ENCODE measurements around the gene TEAD1. TPM values are rescaled to one million over a fixed set of nuclear protein-coding genes. Genes with fewer than 3 reads are reported as not detected.

TEAD1 gene
- total and polyA plus RNA-seq, 7 donors = 3.2 to 200 (median 155) TPM

DNA sequence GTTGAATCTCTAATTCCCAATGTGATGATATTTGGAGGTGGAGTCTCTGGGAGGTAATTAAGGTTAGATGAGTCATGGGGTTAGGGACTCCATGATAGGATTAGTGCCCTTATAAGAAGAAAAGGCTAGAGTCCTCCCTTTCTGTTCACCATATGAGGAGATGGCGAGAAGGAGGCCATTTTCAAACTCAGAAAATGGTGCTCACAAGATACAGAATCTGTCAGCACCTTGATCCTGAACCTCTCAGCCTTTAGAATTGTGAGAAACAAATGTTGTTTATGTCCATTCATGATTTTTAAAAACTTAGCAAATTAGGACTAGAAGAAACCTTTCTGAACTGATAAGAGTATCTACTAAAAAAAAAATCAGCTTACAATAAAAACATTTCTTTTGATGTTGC, 277.2 kb downstream of the TEAD1 start:
- no peak overlapping the region for H3K4me3 ChIP-seq
- H3K36me3 ChIP-seq = no peaks in the 10 kb centered on the region
- WGBS, 2 donors = 85 to 95% methylated on average over 1 of the region's 1 CpG
- DNase-seq = no peak
- no peaks in the 10 kb centered on the region for H3K4me1 ChIP-seq
- no peak overlapping the region for H3K27ac ChIP-seq
- intact Hi-C loops (cut with DNase I) = no loop called here
- no peaks in the 10 kb centered on the region for H3K27me3 ChIP-seq
- TF ChIP-seq POLR2A (IDR thresholded peaks at IDR 0.05) (no peak), EP300 (IDR thresholded peaks at IDR 0.05) (no peak), POLR2AphosphoS5 (IDR thresholded peaks at IDR 0.05) (no peak)
- TF ChIP-seq, protein P1, sequence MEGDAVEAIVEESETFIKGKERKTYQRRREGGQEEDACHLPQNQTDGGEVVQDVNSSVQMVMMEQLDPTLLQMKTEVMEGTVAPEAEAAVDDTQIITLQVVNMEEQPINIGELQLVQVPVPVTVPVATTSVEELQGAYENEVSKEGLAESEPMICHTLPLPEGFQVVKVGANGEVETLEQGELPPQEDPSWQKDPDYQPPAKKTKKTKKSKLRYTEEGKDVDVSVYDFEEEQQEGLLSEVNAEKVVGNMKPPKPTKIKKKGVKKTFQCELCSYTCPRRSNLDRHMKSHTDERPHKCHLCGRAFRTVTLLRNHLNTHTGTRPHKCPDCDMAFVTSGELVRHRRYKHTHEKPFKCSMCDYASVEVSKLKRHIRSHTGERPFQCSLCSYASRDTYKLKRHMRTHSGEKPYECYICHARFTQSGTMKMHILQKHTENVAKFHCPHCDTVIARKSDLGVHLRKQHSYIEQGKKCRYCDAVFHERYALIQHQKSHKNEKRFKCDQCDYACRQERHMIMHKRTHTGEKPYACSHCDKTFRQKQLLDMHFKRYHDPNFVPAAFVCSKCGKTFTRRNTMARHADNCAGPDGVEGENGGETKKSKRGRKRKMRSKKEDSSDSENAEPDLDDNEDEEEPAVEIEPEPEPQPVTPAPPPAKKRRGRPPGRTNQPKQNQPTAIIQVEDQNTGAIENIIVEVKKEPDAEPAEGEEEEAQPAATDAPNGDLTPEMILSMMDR (IDR thresholded peaks at IDR 0.05) = no peak
- H3K9me3 ChIP-seq = peaks cover 0 to 4% (median 0%) of the 10 kb centered on the region in 4 donors

DNA sequence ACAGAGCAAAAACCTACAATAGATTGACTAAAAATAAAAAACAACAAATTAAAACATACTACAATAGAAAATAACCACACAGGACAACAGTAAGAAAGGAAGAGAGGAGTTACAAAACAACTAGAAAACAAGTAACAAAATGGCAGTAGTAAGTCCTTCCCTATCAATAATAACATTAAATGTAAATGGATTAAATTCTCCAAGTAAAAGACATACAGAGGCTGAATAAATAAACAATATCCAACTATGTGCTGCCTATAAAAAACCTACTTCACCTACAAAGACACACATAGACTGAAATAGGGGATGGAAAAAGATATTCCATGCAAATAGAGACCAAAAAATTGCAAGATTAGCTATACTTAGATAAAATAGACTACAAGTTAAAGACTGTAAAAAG, 277.9 kb downstream of the TEAD1 start:
- Histone ChIP-seq H3K27ac (no peak overlapping the region), H3K9me3 (peaks cover 0 to 4% (median 0%) of the 10 kb centered on the region in 4 donors), H3K4me1 (no peaks in the 10 kb centered on the region), H3K36me3 (no peaks in the 10 kb centered on the region), H3K4me3 (no peak overlapping the region), H3K27me3 (no peaks in the 10 kb centered on the region)
- intact Hi-C loops (cut with DNase I) = no loop called here
- TF ChIP-seq, protein P1 (IDR thresholded peaks at IDR 0.05) = no peak
- TF ChIP-seq POLR2A (IDR thresholded peaks at IDR 0.05) = no peak
- no peak for TF ChIP-seq POLR2AphosphoS5 (IDR thresholded peaks at IDR 0.05)
- TF ChIP-seq EP300 (IDR thresholded peaks at IDR 0.05) = no peak
- no peak for DNase-seq

DNA sequence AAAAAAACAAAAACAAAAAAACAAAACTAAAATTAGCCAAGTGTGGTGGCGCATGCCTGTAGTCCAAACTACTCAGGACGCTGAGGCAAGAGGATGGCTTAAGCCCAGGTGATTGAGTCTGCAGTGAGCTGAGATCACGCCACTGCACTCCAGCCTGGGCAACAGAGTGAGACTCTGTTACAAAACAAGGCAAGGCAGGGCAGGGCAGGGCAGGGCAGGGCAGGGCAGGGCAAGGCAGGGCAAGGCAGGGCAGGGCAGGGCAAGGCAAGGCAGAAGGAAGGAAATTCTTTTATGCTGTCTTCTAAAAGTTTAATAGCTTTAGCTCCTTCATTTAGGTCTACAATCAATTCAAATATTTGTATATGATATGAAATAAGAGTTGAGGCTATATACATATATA, 284.8 kb downstream of the TEAD1 start:
- H3K36me3 ChIP-seq = no peaks in the 10 kb centered on the region
- no peaks in the 10 kb centered on the region for H3K9me3 ChIP-seq
- H3K4me3 ChIP-seq = no peak overlapping the region
- no peak for DNase-seq
- H3K27ac ChIP-seq = no peak overlapping the region
- WGBS, 2 donors = 60 to 81% methylated on average over 3 of the region's 3 CpGs
- TF ChIP-seq, protein P1 (IDR thresholded peaks at IDR 0.05) = no peak
- no peak for TF ChIP-seq POLR2A (IDR thresholded peaks at IDR 0.05)
- no peak for TF ChIP-seq POLR2AphosphoS5 (IDR thresholded peaks at IDR 0.05)
- no peak for TF ChIP-seq EP300 (IDR thresholded peaks at IDR 0.05)
- H3K27me3 ChIP-seq = no peaks in the 10 kb centered on the region
- no peaks in the 10 kb centered on the region for H3K4me1 ChIP-seq
- intact Hi-C loops (cut with DNase I) = no loop called here

DNA sequence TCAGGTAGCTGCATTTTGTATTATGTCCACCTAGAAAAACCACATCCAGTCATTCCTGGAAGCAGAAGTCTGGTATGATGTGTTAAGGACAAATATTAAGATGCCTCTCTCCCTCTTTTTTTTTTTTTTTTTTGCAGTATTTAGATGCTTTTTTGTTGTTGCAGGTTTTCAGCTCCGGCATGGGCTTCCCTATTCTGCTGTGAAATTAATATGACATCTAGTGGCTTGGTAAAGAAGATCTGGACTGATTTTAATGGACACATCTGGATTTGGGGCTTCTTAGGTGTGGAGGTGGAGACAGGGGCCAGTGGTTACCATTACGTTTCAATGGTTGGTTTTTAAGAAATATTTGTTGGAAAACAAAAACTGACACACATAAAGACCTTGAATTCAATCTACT, 287.4 kb downstream of the TEAD1 start:
- DNase-seq = no peak
- no peak overlapping the region for H3K27ac ChIP-seq
- no peaks in the 10 kb centered on the region for H3K27me3 ChIP-seq
- WGBS, 2 donors = 80 to 86% methylated on average over 2 of the region's 2 CpGs
- no peaks in the 10 kb centered on the region for H3K4me1 ChIP-seq
- no peaks in the 10 kb centered on the region for H3K36me3 ChIP-seq
- no peak overlapping the region for H3K4me3 ChIP-seq
- intact Hi-C loops (cut with DNase I) = loop anchor here (5.0 kb wide), 2 partner anchors 226 to 506 kb away; no protein-coding TSS in a partner anchor
- TF ChIP-seq EP300 (IDR thresholded peaks at IDR 0.05) (no peak), POLR2A (IDR thresholded peaks at IDR 0.05) (no peak), POLR2AphosphoS5 (IDR thresholded peaks at IDR 0.05) (no peak)
- TF ChIP-seq, protein P1 (IDR thresholded peaks at IDR 0.05) = no peak
- H3K9me3 ChIP-seq = no peaks in the 10 kb centered on the region

DNA sequence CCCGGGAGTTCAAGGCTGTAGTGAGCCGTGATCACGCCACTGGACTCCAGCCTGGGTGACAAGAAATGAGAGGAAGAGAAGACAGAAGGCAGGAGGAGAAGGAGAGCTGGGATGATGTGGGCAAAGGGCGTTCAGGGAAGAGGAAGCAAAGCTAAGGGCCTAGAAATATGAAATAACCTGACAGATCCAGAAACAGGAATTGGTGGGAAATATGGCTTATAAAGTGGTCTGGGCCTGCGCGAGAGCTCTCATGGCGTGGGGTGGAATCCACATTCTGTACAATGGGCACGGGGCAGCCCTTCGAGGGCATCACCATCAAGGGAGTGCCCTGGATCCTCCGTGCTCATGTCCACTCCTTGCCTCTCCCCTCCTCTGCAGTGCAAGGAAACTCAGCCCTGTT, 288.1 kb downstream of the TEAD1 start:
- DNase-seq = no peak
- Histone ChIP-seq H3K36me3 (no peaks in the 10 kb centered on the region), H3K4me3 (no peak overlapping the region), H3K27me3 (no peaks in the 10 kb centered on the region), H3K4me1 (no peaks in the 10 kb centered on the region), H3K27ac (no peak overlapping the region), H3K9me3 (no peaks in the 10 kb centered on the region)
- intact Hi-C loops (cut with DNase I) = loop anchor here (5.0 kb wide), 2 partner anchors 225 to 505 kb away; no protein-coding TSS in a partner anchor
- WGBS, 2 donors = 76 to 90% methylated on average over 10 of the region's 10 CpGs
- no peak for TF ChIP-seq POLR2A (IDR thresholded peaks at IDR 0.05)
